ENCODE measurements around the gene LMAN2L.

Gene LMAN2L, protein sequence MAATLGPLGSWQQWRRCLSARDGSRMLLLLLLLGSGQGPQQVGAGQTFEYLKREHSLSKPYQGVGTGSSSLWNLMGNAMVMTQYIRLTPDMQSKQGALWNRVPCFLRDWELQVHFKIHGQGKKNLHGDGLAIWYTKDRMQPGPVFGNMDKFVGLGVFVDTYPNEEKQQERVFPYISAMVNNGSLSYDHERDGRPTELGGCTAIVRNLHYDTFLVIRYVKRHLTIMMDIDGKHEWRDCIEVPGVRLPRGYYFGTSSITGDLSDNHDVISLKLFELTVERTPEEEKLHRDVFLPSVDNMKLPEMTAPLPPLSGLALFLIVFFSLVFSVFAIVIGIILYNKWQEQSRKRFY

GRCh38 chr2:96739633-96740428 is at the start of gene LMAN2L:
TSS of gene LMAN2L (minus strand) at chr2:96740064. CDS start at chr2:96740040, 24 bp downstream.
- peak; percentile 80 to 93 for DNase-seq

DNA sequence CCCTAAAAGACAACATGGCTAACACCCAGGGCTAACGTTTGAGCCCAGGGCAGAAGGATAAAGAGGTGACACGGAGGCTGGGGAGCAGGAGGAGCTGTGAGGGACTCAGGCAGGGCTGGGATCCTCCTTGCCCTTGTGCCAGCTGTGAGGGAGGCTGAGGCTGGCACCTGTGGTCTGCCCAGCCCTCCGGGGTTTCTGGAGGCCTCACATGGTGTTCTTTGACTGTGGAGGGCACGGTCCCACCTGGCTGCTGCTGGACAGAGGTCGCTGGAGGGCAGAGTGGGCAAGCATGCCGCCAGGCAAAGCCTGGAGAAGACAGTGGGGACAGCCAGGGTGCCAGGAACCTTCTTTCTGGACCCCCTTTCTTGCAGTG is 49.4 kb upstream of the LMAN2L start:
- DNase-seq: no peak

DNA sequence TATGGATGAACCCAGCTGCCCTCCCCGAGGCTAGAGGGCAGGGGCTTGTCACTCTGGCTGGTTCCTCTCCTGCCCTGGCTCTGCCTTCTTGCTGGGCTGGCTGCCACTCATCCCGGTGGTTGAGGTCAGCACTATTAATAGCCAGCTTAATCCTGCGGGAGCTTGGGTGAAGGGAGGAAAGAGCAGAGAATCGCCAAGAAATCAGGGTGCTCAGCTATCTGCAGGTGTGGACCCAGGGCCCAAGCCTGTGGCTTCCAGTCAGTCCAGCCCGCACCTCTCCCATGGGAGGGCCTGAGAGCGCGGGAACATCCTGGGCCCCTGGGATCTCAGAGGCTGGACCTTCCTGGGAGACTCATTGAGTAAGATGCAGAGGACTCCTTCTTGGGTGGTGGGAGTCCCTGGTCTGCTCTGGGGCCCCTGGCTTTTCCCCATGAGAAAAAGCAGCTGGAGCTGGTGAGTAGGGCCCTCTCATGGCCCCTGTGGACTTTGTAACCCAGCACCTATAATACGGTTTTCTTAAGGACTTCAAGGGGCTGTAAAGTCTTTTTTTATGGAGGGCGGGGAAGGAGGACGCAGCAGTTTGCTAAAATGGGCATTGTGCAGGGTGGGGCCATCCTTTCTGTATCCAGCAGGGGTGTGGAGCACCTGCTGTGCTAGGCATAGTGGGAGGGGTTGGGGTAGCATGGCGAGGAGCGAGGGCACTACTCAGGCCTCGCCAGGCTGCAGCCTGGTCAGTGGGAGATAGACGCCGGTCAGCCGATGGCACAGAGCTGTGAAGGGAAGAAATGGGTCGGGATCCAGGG is 48.8 kb upstream of the LMAN2L start:
- DNase-seq: no peak

- DNase-seq: no peak
These were observed 47.5 kb upstream of the LMAN2L start for GRCh38 chr2:96787411-96787810.

- no peak for DNase-seq
These were observed 43.5 kb upstream of the LMAN2L start for GRCh38 chr2:96783388-96783787.

- no peak for DNase-seq
These were observed 35.3 kb upstream of the LMAN2L start for GRCh38 chr2:96775160-96775559.

DNA sequence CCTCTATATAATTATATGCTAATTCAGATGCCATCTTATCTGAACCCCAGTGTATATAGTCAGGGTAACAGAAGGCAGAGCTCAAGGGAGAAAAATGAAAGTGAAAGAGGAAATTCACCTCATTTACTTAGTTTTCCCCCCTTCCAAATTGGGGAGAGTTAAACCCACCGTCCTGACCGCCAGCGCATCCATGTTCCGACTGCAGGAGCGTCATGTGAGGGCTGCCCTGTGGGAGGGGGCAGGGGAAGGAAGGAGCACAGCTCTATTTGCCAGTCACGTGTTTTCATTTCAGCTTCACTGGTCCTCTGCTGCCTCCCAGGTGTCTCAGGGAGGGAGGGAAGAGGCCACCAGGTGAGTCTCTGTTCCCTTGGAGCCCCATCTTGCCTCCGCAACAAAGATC is 34.1 kb upstream of the LMAN2L start:
- DNase-seq: peak in 1 of 2 donors; percentile 74

DNA sequence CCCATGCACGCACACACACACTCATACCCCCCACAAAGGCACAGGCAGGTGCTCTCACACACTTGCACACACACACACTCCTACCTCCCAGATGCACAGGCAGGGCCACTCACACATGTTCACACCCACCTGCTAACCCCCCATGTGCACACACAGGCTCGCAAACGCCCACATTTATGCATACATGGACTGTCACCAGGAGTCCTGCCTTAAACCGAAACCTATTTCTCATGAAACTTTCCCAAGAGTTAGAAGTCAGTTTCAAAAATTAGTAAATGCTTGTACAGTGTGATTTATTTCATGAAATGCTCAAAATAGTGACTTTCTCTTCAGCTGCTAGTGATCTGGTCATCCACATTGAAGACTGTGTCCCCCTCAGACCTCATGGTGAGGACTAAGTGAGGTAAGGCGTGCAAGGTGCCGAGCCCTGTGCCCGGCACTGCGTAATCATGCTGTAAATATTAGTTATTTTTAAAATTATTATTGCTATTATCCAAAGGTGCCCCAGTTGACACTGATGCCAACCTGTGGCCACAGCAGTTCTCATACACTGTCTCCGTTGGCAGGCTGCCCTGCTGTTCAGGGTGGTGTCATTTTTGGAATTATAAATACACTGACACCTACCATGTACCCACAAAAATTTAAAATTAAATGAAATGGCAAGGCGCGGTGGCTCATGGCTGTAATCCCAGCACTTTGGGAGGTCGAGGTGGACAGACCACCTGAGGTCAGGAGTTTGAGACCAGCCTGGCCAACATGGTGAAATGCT is 33.2 kb upstream of the LMAN2L start:
- DNase-seq: no peak

DNA sequence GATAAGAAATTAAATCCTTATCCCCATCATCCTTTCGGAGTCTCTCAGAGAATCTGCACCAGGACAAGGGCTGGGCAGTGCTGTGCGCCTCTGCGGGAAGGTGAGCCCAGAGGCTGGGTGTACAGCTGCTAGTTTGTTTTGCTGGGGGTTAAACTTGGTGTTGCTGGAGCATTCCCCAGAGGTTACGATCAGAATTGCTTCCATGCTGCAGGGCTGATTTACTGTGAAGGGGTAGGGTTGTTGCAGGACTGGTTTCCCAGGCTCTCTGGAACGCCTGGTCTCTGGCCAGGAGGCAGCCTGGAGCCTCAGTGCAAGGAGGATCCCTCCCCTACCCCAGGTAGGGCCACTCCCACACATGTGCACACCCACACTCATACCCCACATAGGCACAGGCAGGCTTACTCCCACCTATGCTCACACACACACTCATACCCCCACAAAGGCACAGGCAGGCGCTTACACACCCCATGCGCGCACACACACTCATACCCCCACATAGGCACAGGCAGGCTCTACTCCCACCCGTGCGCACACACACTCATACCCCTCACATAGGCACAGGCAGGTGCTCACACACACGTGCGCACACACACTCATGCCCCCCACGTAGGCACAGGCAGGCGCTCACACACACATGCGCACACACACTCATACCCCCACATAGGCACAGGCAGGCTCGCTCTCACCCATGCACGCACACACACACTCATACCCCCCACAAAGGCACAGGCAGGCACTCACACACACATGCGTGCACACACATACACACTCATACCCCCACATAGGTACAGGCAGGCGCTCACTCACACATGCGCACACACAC is 32.1 kb upstream of the LMAN2L start:
- DNase-seq: no peak

DNA sequence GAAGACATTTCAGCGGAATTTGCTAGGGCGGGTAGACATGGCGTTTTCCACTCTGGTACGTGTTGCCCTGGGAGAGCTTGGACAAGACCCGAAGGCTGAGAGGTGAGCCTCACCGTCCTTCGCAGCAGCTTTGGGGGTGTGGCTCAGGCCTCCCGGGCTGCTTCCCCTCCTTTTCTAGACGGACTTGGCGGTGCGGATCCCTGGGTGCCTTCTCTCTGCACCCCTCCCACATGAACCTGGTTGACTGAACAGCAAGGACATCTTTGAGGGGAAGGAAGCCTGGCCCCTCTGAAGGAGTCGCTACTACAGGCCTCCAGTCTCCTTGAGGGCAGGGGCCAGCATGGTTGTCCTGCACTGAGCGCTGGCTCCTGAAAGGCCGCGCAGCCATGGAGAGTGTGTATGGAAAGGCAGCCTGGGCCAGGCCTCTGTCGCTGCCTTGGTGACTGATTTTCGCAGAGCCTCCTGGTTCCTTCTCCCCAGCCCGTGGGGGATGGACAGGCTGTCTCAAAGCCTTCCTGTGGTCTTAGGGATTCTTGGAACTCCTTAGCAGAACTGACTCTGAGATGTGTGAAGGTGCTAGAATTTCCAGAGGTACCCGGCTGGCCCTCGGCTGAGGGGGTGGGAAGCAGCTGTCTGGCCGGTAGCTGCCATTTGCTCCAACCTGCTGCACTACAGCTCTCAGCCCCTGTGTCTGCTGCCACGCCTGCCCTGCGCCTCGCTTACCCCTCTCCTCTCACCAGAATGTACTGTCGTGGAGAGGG is 30.8 kb upstream of the LMAN2L start:
- no peak for DNase-seq

DNA sequence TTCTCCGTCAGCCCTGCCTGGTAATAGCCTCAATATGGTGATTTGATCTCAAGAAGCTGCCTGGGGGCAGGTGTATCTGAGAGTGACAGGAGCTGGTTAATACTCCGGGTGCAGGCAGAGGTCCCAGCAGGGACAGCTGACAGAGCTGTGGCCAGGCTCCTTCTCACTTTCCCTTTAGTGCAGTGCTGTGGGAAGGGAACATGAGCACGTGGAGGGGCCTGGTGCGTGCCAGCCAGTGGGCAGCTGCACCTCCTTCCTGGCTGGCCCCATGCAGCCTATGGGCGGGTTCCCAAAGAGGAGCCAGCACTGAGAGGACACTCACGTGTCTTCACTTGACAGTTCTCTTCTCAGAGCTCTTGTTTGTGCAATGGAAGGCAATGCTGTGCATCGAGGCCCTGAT is 29.9 kb upstream of the LMAN2L start:
- no peak for DNase-seq

- no peak for DNase-seq
These were observed 28.3 kb upstream of the LMAN2L start for GRCh38 chr2:96768083-96768561.

- DNase-seq: no peak
These were observed 27.4 kb upstream of the LMAN2L start for GRCh38 chr2:96767135-96767871.

DNA sequence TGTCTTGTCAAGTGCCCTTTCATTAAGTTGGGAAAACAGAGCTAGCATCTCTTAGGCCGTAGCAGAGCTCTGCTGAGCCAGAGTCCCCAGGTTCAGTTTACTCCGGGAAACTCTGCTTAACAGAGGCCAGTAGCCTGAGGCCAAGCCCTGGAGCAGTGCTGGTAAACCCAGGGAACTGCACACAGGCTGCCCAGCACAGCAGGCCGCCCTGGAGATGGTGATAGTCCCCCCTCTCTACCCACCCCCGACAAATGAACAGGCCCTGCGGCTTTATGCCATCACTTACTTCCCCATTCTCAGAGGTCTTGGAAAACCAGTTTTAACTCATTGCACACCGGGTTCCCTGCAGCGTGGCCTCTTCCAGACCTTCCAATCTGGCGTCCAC is 24.4 kb upstream of the LMAN2L start:
- peak; percentile 28 to 71 for DNase-seq

DNA sequence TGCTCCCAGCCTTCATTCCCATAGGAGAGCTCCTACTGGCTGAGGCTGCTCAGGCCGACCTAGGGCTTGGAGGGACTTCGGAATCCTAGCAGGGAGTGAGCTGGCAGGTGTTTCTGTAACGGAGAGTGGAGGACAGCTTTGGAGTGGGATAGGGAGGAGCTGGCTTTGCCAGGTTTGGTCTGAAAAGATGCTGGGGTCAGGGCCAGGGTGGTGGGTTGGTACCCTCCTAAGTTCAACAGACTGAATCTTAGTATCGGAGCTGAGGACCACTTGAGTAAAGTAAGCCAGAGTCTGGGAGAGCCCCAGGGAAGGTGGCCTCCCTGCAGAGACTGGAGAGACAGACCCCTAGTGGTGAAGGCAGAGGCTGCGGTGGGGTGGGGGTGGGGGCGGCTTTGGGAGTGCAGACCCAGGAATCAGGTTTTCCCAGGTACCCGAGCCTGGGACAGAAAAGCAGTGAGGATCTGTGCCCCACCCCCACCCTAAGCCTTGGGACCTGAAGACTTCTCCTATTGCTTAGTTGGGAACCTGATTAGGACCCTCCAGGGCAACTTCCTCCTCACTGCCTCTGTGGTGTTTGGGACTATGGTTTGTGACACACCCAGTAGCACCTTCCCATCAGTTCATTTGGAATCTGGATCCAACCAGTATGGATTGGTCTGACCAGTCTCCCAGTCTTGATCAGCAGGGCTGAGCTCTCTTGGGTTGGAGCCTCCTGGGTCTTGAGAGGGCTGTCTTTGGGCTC is 23.8 kb upstream of the LMAN2L start:
- DNase-seq: peak in 1 of 2 donors; percentile 28

DNA sequence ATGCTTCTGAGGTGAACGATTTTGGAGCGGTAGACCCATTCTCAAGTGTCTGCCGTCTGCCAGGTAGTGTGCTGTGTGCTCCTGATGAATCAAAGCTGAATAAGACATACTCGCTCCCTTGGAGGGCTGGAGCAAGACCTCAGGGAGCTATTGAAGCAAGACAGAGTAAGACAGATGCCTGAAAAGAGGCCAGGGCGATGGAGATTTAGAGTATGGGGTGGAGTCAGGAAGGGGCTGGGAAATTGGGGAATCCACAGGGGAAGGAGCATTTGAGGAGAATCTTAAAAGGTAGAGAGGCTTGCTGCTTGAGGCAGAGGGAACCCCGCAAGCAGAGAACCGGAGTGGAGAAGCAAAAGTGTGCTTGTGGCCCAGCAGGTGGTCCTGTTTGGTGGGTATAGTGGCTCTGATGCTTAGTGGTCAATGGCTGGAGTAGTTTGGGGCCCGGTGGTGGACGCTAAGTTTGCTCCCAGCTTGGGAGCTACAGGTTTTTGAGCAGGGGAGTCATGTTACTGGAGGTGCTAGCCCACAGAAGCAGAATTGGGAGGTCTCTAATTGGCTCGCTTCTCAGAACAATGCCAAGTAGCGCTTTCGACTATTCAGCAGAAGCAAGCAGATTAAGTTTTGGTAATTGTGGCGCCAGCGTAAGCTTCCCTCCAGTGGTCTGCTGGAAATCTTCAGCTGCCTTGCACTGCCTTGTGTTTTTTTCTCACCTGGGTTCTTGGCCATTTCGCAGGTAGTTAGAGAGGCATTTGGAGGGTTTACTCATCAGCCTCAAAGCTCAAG is 22.9 kb upstream of the LMAN2L start:
- no peak for DNase-seq

DNA sequence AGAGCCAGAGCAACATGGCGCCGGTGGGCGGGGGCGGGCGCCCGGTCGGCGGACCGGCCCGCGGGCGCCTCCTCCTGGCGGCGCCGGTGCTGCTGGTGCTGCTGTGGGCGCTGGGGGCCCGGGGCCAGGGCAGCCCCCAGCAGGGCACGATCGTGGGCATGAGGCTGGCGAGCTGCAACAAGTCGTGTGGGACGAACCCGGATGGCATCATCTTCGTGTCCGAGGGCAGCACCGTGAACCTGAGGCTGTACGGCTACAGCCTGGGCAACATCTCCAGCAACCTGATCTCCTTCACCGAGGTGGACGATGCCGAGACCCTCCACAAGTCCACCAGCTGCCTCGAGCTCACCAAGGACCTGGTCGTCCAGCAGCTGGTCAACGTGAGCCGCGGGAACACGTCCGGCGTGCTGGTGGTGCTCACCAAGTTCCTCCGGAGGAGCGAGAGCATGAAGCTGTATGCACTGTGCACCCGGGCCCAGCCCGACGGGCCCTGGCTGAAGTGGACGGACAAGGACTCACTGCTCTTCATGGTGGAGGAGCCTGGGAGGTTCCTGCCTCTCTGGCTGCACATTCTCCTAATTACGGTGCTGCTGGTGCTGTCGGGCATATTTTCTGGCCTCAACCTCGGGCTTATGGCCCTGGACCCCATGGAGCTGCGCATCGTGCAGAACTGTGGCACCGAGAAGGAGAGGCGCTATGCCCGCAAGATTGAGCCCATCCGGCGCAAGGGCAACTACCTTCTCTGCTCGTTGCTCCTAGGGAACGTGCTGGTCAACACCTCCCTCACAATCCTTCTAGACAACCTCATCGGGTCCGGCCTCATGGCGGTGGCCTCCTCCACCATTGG is 21.3 kb upstream of the LMAN2L start:
- peak in 1 of 2 donors; percentile 55 for DNase-seq
